Measurements from ENCODE around the gene RGPD6.
"Not testable (repeated sequence)": the region's sequence is repeated elsewhere in the genome, so short reads cannot be mapped to it uniquely, and the experiment has no call there.

GRCh38 chr2:110481200-110481599, 95.8 kb downstream of the RGPD6 start:
- TF ChIP-seq CTCF (IDR thresholded peaks at IDR 0.05; ENCODE audit: insufficient read depth, low read depth, low read length); EZH2 (IDR thresholded peaks at IDR 0.05; ENCODE audit: insufficient read depth, low read length): not testable (repeated sequence)
